PC-3 (cell line): Measurements from ENCODE around the gene CTRB2. TPM values are rescaled to one million over a fixed set of nuclear protein-coding genes. Genes with fewer than 3 reads are reported as not detected.
A peak's percentile ranks its signal among the peaks of the same experiment; 100 is the strongest.

Experiments
- ATAC-seq: fragments of 200-7000 bp; cut with Tn5 transposase; 2 replicates; pipeline ENCODE4 v1.9.1; 2020; ENCODE audit warnings: mild to moderate bottlenecking, moderate library complexity
- BruUV-seq: library from RNA; stranded (reverse); fragments of 400-500 nt; replicated peaks from 2 replicates; lab custom pipeline; 2021; lab: Mats Ljungman, UMichigan
- CTCF ChIA-PET: fragments of 300-600 bp; sonication (Branson Sonifier 250); formaldehyde crosslinking; loops from one replicate; lab custom pipeline; 2022; ENCODE audit warnings: antibody characterized with exemption; lab: Charles Lee
- POLR2A ChIA-PET: fragments of 300-600 bp; sonication (Branson Sonifier 250); formaldehyde crosslinking; loops from one replicate; lab custom pipeline; 2022; ENCODE audit warnings: antibody characterized with exemption; ENCODE audit not compliant: unreplicated experiment; lab: Charles Lee
- DNase-seq: peaks from one replicate; pipeline ENCODE4 v3.0.0-alpha.2; 2015
- H2AFZ ChIP-seq: fragments of 300-600 bp; sonication (generic); 2 replicates; pipeline ENCODE4 v1.6.0; 2016; ENCODE audit warnings: antibody characterized with exemption, low read length
- H3F3A ChIP-seq: fragments of 300-600 bp; sonication (generic); one replicate; pipeline ENCODE4 v1.6.0; 2017; ENCODE audit warnings: antibody characterized with exemption, low read length, control low read depth, mild to moderate bottlenecking; ENCODE audit not compliant: unreplicated experiment
- H3K27ac ChIP-seq: fragments of 300-600 bp; sonication (generic); 2 replicates; pipeline ENCODE4 v1.5.1; 2016; ENCODE audit warnings: mild to moderate bottlenecking, low read length
- H3K27me3 ChIP-seq: fragments of 300-600 bp; sonication (generic); 2 replicates; pipeline ENCODE4 v1.6.1; 2016; ENCODE audit warnings: low read length, mixed read lengths
- H3K36me3 ChIP-seq: fragments of 300-600 bp; sonication (generic); 2 replicates; pipeline ENCODE4 v1.6.1; 2016; ENCODE audit warnings: low read depth, mixed run types, low read length, mixed read lengths
- H3K4me1 ChIP-seq: fragments of 300-600 bp; sonication (generic); 2 replicates; pipeline ENCODE4 v1.5.1; 2016; ENCODE audit warnings: low read length; ENCODE audit not compliant: insufficient read depth
- H3K4me2 ChIP-seq: fragments of 300-600 bp; sonication (generic); 2 replicates; pipeline ENCODE4 v1.6.0; 2016; ENCODE audit warnings: low read length
- H3K4me3 ChIP-seq: fragments of 300-600 bp; sonication (generic); 2 replicates; pipeline ENCODE4 v1.5.1; 2016; ENCODE audit warnings: mild to moderate bottlenecking, low read length, mixed read lengths
- H3K79me2 ChIP-seq: fragments of 300-600 bp; sonication (generic); 2 replicates; pipeline ENCODE4 v1.6.1; 2017; ENCODE audit warnings: low read length, mixed read lengths
- H3K9ac ChIP-seq: fragments of 300-600 bp; sonication (generic); 2 replicates; pipeline ENCODE4 v1.6.0; 2016; ENCODE audit warnings: mild to moderate bottlenecking, low read length
- H3K9me2 ChIP-seq: fragments of 300-600 bp; sonication (generic); replicated peaks from 2 replicates; pipeline ENCODE4 v1.6.1; 2016; ENCODE audit warnings: mixed run types, low read length, mixed read lengths
- H3K9me3 ChIP-seq: fragments of 300-600 bp; sonication (generic); 2 replicates; pipeline ENCODE4 v1.6.1; 2016; ENCODE audit warnings: low read length, mixed read lengths
- H4K20me1 ChIP-seq: fragments of 300-600 bp; sonication (generic); 2 replicates; pipeline ENCODE4 v1.6.1; 2016; ENCODE audit warnings: low read length, mixed read lengths
- EZH2 ChIP-seq: fragments of 300-600 bp; sonication (generic); IDR thresholded peaks from one replicate; pipeline ENCODE4 v1.6.1; 2017; ENCODE audit warnings: antibody characterized with exemption, mild to moderate bottlenecking, low read length; ENCODE audit not compliant: unreplicated experiment
- EZH2phosphoT487 ChIP-seq: fragments of 300-600 bp; sonication (generic); IDR thresholded peaks from 2 replicates; pipeline ENCODE4 v1.6.1; 2018; ENCODE audit warnings: mild to moderate bottlenecking, antibody characterized with exemption, low read length, borderline replicate concordance
- intact Hi-C: fragments of 100-400 bp; cut with micrococcal nuclease; formaldehyde crosslinking; loops from 2 replicates; pipeline ENCODE4 v1.9.0; 2023
- total RNA-seq: library from RNA; depleted of rRNA; stranded (reverse); fragments of >200 nt; gene quantifications from 2 replicates; pipeline ENCODE4 v1.2.3, GENCODE V29; 2014
- TF ChIP-seq, protein P1 (sequence below): fragments of 300-600 bp; sonication (generic); conservative IDR thresholded peaks from 2 replicates; pipeline ENCODE4 v1.5.1; 2017; ENCODE audit warnings: antibody characterized with exemption, low read depth, mild to moderate bottlenecking, low read length

The CTRB2 gene
- total RNA-seq, 1 experiment from 2014 or later: not detected

DNA sequence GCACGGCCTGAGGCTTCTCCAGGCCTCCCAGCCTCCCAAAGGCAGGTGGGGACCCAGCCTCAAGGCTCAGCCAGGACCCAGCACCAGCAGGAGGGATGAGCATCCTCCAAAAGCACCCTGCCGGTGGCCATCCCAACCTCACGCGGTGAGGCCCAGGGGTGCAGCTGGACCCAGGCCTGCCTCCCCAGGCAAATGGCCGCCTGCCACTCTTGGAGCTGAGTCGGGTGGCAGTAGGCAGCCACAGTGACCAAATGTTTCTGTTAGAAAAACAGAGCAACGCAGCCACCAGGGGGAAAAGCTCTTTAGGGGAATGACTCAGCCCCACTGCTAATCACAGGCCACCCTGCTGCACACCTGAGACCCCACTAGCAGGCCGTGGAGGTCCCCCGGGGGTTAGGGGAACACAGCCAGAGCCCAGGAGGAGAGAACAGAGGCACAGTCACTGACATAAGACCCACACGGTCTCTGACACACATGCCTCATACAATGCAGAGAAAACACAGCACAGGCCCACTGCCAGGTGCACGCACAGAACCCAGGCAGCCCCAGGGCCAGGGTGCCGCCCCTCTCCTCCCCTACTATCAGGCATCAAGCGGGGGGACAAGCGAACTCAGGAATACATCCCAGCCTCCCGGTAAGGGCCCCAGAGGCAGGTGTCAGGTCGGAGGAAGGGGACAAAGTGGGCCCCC, 32.0 kb upstream of the CTRB2 start:
- no TSS peak for BruUV-seq
- CTCF ChIA-PET: no interaction called here
- no peaks in the 10 kb centered on the region for H3F3A ChIP-seq
- no peak overlapping the region for H3K27ac ChIP-seq
- DNase-seq: no peak
- intact Hi-C loops: no loop called here
- no peaks in the 10 kb centered on the region for H3K9me3 ChIP-seq
- no peaks in the 10 kb centered on the region for H3K27me3 ChIP-seq
- H3K4me1 ChIP-seq: peaks cover 14% of the 10 kb centered on the region
- no peaks in the 10 kb centered on the region for H3K9me2 ChIP-seq
- no peak overlapping the region for H3K9ac ChIP-seq
- no peak overlapping the region for H2AFZ ChIP-seq
- H4K20me1 ChIP-seq: no peaks in the 10 kb centered on the region
- H3K36me3 ChIP-seq: peaks cover 7% of the 10 kb centered on the region; the same call in 1 of the 2 replicates
- TF ChIP-seq, protein P1, sequence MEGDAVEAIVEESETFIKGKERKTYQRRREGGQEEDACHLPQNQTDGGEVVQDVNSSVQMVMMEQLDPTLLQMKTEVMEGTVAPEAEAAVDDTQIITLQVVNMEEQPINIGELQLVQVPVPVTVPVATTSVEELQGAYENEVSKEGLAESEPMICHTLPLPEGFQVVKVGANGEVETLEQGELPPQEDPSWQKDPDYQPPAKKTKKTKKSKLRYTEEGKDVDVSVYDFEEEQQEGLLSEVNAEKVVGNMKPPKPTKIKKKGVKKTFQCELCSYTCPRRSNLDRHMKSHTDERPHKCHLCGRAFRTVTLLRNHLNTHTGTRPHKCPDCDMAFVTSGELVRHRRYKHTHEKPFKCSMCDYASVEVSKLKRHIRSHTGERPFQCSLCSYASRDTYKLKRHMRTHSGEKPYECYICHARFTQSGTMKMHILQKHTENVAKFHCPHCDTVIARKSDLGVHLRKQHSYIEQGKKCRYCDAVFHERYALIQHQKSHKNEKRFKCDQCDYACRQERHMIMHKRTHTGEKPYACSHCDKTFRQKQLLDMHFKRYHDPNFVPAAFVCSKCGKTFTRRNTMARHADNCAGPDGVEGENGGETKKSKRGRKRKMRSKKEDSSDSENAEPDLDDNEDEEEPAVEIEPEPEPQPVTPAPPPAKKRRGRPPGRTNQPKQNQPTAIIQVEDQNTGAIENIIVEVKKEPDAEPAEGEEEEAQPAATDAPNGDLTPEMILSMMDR: 0 out of 2 replicates have a peak, but pooled peaks have one; percentile 17
- TF ChIP-seq EZH2phosphoT487 (no peak), EZH2 (no peak)
- ATAC-seq: no peak
- H3K4me3 ChIP-seq: no peak overlapping the region
- peaks cover 66% of the 10 kb centered on the region for H3K79me2 ChIP-seq
- POLR2A ChIA-PET: no interaction called here
- no peak overlapping the region for H3K4me2 ChIP-seq

DNA sequence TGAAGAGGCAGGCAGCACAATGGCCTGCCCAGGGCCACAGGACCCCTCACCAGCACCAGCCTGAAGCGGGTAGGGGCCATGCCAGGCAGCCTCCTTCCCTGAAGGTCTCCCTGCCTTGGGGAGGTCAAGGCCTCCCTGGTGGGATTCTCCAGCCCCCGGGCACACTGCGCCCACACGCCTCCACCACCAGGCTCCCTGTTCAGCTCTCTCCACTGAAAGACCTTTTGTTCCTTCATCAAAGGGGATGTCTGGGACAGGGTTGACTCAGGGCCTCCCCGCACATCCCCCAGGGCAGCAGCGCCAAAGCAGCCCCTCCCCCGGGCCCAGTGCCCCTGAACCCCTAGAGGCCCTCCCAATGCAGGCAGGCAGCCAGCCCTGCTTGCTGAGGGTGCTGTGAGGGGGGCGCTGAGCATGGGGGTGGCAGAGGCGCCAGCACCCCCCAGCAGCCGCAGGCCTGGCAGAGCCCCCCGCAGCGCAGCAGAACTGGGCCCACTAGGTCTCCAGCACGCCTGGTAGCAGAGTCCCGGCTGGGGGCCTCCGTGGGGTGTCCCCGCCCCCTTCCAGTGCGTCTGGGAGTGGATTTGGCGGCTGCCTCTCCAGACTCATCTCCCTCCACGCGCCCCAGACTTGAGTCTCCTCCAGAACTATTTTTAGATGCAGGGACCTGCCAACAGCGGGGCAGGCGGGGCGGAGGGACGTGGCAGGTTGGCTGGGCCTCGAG, 31.3 kb upstream of the CTRB2 start:
- H3K9me3 ChIP-seq: no peaks in the 10 kb centered on the region
- H2AFZ ChIP-seq: no peak overlapping the region
- no peaks in the 10 kb centered on the region for H4K20me1 ChIP-seq
- H3K4me3 ChIP-seq: no peak overlapping the region
- H3K9me2 ChIP-seq: no peaks in the 10 kb centered on the region
- no peak overlapping the region for H3K9ac ChIP-seq
- TF ChIP-seq EZH2 (no peak), EZH2phosphoT487 (no peak)
- TF ChIP-seq, protein P1: no peak
- DNase-seq (no peak), ATAC-seq (no peak)
- peaks cover 12% of the 10 kb centered on the region; the same call in 1 of the 2 replicates for H3K36me3 ChIP-seq
- POLR2A ChIA-PET: no interaction called here
- no peaks in the 10 kb centered on the region for H3F3A ChIP-seq
- H3K4me1 ChIP-seq: peaks cover 9% of the 10 kb centered on the region; the same call in 1 of the 2 replicates
- H3K27me3 ChIP-seq: no peaks in the 10 kb centered on the region
- H3K27ac ChIP-seq: no peak overlapping the region
- H3K79me2 ChIP-seq: peaks cover 59% of the 10 kb centered on the region
- CTCF ChIA-PET: no interaction called here
- intact Hi-C loops: no loop called here
- BruUV-seq: no TSS peak
- no peak overlapping the region for H3K4me2 ChIP-seq
